Esophagus squamous epithelium (tissue), 5 donors: ENCODE data around the gene BSPRY. TPM values are rescaled to one million over a fixed set of nuclear protein-coding genes. Genes with fewer than 3 reads are reported as not detected.
"Not testable (repeated sequence)": the region's sequence is repeated elsewhere in the genome, so short reads cannot be mapped to it uniquely, and the experiment has no call there.

Experiments
- DNase-seq: peaks from one replicate; lab custom pipeline; 2025; lab: John Stamatoyannopoulos, UW
- H3K27ac ChIP-seq, 4 donors: fragments of 200-600 bp; sonication (generic); one replicate each; pipeline ENCODE4 v1.5.1; 2016 to 2019; ENCODE audit warnings: mild to moderate bottlenecking in 1 of 4
- H3K27me3 ChIP-seq, 4 donors: fragments of 200-600 bp; sonication (generic); 1 replicate in 3 of 4; 2 replicates in 1 of 4; pipeline versions ENCODE4 v1.5.1 to v1.6.0; 2017 to 2021; ENCODE audit warnings: antibody characterized with exemption in 1 of 4
- H3K36me3 ChIP-seq, 3 donors: fragments of 200-600 bp; sonication (generic); one replicate each; pipeline ENCODE4 v1.5.1; 2016 to 2019
- H3K4me1 ChIP-seq, 3 donors: fragments of 200-600 bp; sonication (generic); one replicate each; pipeline ENCODE4 v1.5.1; 2017 to 2019
- H3K4me3 ChIP-seq, 4 donors: fragments of 200-600 bp; sonication (generic); 1 replicate in 3 of 4; 2 replicates in 1 of 4; pipeline ENCODE4 v1.5.1; 2016 to 2019; ENCODE audit warnings: mild to moderate bottlenecking in 2 of 4, moderate library complexity in 1 of 4
- H3K9me3 ChIP-seq, 3 donors: fragments of 200-600 bp; sonication (generic); one replicate each; pipeline ENCODE4 v1.5.1; 2016 to 2019
- POLR2A ChIP-seq, 4 donors: fragments of 450-650 bp; IDR thresholded peaks; one replicate each; pipeline ENCODE4 v1.6.1; 2017; ENCODE audit warnings: antibody characterized with exemption in 4 of 4, mild to moderate bottlenecking in 4 of 4, moderate library complexity in 3 of 4
- WGBS, 2 donors: methylation state at CpG; one replicate each; pipeline ENCODE4 v1.1.5; 2018; 5-methylcytosine and 5-hydroxymethylcytosine counted together
- intact Hi-C: fragments of 100-400 bp; cut with DNase I; formaldehyde crosslinking; loops from one replicate; pipeline ENCODE4 v1.15.0; 2022
- total RNA-seq, 4 donors: library from RNA; depleted of rRNA; stranded (reverse); fragments of >200 nt; gene quantifications; one replicate each; pipeline ENCODE4 v1.1.0, GENCODE V29; 2016
- TF ChIP-seq, protein P1 (sequence below), 6 experiments: fragments of 450-650 bp in 4 of 6; fragments of 200-600 bp in 2 of 6; sonication (generic) in 2 of 6; IDR thresholded peaks; one replicate each; pipeline ENCODE4 v1.5.1; 2016 to 2019; ENCODE audit warnings: antibody characterized with exemption in 6 of 6, mild to moderate bottlenecking in 4 of 6, moderate library complexity in 4 of 6
- donor health status: DM: yes; HTN: yes; CAD: no.

The BSPRY gene
- total RNA-seq, 4 donors from 2014 or later = 18.1 to 50.1 (median 37.6) TPM

- H3K27ac ChIP-seq = no peak overlapping the region
- H3K4me3 ChIP-seq = no peak overlapping the region
- DNase-seq = no peak
- no peaks in the 10 kb centered on the region for H3K27me3 ChIP-seq
- WGBS, 2 donors = 84 to 85% methylated on average over 5 of the region's 15 CpGs
- H3K9me3 ChIP-seq = no peaks in the 10 kb centered on the region
- H3K36me3 ChIP-seq = peaks cover 0 to 21% (median 0%) of the 10 kb centered on the region in 3 donors
- H3K4me1 ChIP-seq = peaks cover 0 to 6% (median 2%) of the 10 kb centered on the region in 3 donors
- intact Hi-C loops = no loop called here
- TF ChIP-seq, protein P1, sequence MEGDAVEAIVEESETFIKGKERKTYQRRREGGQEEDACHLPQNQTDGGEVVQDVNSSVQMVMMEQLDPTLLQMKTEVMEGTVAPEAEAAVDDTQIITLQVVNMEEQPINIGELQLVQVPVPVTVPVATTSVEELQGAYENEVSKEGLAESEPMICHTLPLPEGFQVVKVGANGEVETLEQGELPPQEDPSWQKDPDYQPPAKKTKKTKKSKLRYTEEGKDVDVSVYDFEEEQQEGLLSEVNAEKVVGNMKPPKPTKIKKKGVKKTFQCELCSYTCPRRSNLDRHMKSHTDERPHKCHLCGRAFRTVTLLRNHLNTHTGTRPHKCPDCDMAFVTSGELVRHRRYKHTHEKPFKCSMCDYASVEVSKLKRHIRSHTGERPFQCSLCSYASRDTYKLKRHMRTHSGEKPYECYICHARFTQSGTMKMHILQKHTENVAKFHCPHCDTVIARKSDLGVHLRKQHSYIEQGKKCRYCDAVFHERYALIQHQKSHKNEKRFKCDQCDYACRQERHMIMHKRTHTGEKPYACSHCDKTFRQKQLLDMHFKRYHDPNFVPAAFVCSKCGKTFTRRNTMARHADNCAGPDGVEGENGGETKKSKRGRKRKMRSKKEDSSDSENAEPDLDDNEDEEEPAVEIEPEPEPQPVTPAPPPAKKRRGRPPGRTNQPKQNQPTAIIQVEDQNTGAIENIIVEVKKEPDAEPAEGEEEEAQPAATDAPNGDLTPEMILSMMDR (IDR thresholded peaks at IDR 0.05) = no peak
- no peak for TF ChIP-seq POLR2A (IDR thresholded peaks at IDR 0.05)
Measured at GRCh38 chr9:113360242-113360842, 11.0 kb downstream of the BSPRY start.

DNA sequence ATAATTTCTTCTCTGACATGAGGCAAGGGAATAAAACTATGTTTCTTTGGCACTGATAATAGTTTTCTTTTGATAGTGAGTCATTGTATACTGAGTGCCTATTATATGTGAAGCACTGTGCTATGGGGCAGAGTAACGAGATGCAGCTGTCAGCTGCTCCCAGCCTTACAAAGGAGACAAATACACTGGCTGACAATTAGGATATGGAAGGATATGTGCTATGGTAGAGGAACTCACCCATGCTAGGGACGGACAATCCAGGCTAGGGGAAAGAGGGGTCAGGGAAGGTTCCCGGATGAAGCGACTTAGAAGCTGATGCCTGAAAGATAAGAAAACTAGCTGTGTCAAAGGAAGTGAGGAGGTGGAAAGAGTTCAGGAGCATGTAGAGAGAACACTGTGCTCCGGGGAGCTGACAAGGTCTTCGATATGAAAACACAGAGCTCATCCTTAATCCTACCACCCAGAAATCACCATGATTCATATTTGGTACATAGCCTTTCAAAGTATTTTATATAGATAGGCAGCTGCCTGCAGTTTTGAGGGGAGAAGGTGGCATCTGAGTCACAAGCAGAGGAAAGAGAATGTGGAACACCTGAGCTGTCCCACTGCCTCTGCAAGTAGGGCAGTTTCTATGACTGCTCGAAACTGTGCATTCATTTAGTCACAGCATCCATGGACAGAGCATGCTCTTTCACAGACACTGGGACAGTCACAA is 12.1 kb downstream of the BSPRY start:
- 48 to 55% methylated on average over 7 of the region's 7 CpGs for WGBS, 2 donors
- H3K4me1 ChIP-seq = peaks cover 0 to 6% (median 3%) of the 10 kb centered on the region in 3 donors

GRCh38 chr9:113363336-113363735 is 14.0 kb downstream of the BSPRY start:
- Histone ChIP-seq H3K36me3 (peaks cover 0 to 15% (median 0%) of the 10 kb centered on the region in 3 donors), H3K27ac (no peak overlapping the region), H3K4me1 (peaks cover 0 to 6% (median 3%) of the 10 kb centered on the region in 3 donors), H3K9me3 (no peaks in the 10 kb centered on the region), H3K4me3 (no peak overlapping the region), H3K27me3 (no peaks in the 10 kb centered on the region)
- intact Hi-C loops = no loop called here
- 83 to 93% methylated on average over 2 to 3 of the region's 3 CpGs for WGBS, 2 donors
- TF ChIP-seq POLR2A (IDR thresholded peaks at IDR 0.05) = no peak
- TF ChIP-seq, protein P1 (IDR thresholded peaks at IDR 0.05) = no peak
- DNase-seq = no peak

More for the DNA sequence above, 12.1 kb downstream of the BSPRY start:
- DNase-seq = no peak
- Histone ChIP-seq H3K27me3 (no peaks in the 10 kb centered on the region), H3K27ac (no peak overlapping the region), H3K36me3 (peaks cover 0 to 20% (median 0%) of the 10 kb centered on the region in 3 donors), H3K9me3 (no peaks in the 10 kb centered on the region), H3K4me3 (no peak overlapping the region)
- intact Hi-C loops = no loop called here
- TF ChIP-seq POLR2A (IDR thresholded peaks at IDR 0.05) = no peak
- TF ChIP-seq, protein P1 (IDR thresholded peaks at IDR 0.05) = no peak

- H3K4me1 ChIP-seq = peaks cover 0 to 6% (median 3%) of the 10 kb centered on the region in 3 donors
- H3K27me3 ChIP-seq = no peaks in the 10 kb centered on the region
- TF ChIP-seq, protein P1 (IDR thresholded peaks at IDR 0.05) = no peak
- TF ChIP-seq POLR2A (IDR thresholded peaks at IDR 0.05) = no peak
- H3K36me3 ChIP-seq = peaks cover 0 to 17% (median 0%) of the 10 kb centered on the region in 3 donors
- no peaks in the 10 kb centered on the region for H3K9me3 ChIP-seq
- 54 to 63% methylated on average over 1 of the region's 1 CpG for WGBS, 2 donors
- H3K27ac ChIP-seq = peak overlapping the region in 1 of 4 donors; percentile 2
- intact Hi-C loops = no loop called here
- no peak for DNase-seq
- H3K4me3 ChIP-seq = no peak overlapping the region
Measured at GRCh38 chr9:113364951-113365350, 15.6 kb downstream of the BSPRY start.

GRCh38 chr9:113365652-113366051 is 16.3 kb downstream of the BSPRY start:
- WGBS, 2 donors = 49 to 56% methylated on average over 2 to 3 of the region's 3 CpGs
- H3K27me3 ChIP-seq, DNase-seq: not testable (repeated sequence)

More at GRCh38 chr9:113365652-113366051, 16.3 kb downstream of the BSPRY start:
- H3K4me1 ChIP-seq, intact Hi-C loops, H3K4me3 ChIP-seq, H3K9me3 ChIP-seq: not testable (repeated sequence)
- Histone ChIP-seq H3K27ac (peak overlapping the region in 1 of 4 donors; percentile 2), H3K36me3 (peaks cover 0 to 11% (median 0%) of the 10 kb centered on the region in 3 donors)
